ENCODE data around the gene ATG5. TPM values are rescaled to one million over a fixed set of nuclear protein-coding genes. Genes with fewer than 3 reads are reported as not detected.
"Not testable (repeated sequence)": the region's sequence is repeated elsewhere in the genome, so short reads cannot be mapped to it uniquely, and the experiment has no call there.

The ATG5 gene
- polyA plus RNA-seq, 10 donors = 22.2 to 32.1 (median 25.8) TPM

DNA sequence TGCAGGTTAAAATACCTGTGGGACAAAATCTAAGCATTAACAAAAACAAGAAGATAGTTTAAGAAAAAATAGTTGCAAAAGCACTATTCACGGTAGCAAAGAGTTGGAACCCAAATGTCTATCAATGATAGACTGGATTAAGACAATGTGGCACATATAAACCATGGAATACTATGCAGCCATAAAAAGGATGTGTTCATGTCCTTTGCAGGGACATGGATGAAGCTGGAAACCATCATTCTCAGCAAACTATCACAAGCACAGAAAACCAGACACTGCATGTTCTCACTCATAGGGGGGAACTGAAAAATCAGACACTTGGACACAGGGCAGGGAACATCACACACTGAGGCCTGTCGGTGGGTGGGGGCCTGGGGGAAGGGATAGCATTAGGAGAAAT, 65.8 kb downstream of the ATG5 start:
- DNase-seq = not testable (repeated sequence)

DNA sequence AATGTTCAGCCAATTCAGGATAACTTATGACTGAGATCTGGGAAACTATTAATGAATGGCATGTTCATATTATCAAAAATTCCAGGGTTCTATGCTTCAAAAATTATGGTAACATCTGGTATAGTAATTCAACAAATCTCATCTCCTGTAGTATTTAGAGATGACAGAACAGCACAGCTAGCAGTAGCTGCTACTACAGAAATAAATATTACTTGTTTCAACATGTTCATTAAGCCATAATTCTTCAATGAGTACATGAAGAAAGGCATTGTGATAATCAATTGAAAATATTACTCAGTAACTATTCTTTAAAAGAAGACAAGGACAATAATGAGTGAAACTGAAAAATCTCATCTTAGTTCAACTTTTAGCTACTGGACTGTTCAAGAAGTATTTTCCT, 66.8 kb downstream of the ATG5 start:
- DNase-seq = no peak

DNA sequence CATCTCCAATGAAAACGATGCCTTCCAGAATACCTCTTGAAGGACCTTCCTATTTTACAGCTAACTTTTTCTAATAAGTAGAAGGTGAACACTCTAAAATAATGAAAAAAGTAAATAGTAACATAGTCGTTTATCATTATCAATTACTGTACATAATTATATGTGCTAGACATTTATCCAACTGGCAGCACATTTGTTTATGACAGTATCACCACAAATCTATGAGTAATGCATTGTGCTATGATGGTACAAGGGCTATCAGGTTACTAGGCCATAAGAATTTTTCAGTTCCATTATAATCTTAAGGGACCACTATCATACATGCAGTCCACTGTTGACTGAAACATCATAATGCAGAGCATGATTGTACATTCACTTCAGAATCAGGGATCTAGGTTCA, 68.4 kb downstream of the ATG5 start:
- no peak for DNase-seq

DNA sequence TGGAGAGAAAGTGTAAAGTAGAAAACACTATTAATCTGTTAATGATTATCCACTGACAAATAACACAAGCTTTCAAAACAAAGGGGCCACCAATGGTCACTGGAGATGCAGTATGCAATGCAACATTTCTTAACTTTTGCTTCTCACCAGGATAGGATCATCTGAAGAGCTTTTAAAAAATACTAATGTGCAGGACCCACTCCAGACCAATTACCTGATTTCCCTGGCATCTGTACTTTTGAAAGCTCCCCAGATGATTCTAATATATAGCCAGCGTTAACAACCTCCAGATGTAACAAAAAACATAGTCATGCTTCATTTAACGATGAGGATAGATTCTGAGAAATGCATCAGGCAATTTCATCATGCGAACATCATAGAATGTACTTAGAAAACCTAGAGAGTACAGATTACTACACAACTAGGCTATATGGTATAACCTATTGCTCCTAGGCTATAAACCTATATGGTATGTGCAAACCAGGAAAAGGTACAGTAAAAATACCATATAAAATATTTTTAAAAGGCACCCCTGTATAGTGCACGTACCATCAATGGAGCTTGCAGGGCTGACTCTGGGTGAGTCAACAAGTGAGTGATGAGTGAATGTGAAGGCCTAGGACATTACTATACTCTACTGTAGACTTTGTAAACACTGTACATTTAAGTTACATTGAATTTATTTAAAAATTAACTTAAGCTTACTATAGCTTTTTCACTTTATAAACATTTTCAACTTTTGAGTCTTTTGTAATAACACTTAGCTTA, 69.2 kb downstream of the ATG5 start:
- DNase-seq = peak in 2 of 3 donors; percentile 31 to 46

DNA sequence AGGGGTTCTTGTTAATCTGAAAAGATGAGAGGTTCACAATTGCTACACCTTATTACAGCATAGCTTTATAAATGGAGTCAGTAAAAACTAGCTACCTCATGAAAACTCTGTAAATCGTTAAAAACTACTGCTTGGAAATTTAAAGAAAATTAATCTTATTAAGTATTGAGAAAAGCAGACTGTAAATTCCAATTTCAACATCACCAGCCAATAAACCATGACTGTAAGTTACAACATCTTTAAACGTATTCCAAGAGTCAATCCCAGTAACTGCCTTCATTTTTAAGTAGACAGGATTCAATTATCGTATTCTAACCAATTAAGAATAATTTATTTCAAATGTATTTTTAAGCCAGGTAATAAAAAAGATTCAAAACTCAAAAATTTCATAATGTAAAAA, 70.3 kb downstream of the ATG5 start:
- DNase-seq = no peak

DNA sequence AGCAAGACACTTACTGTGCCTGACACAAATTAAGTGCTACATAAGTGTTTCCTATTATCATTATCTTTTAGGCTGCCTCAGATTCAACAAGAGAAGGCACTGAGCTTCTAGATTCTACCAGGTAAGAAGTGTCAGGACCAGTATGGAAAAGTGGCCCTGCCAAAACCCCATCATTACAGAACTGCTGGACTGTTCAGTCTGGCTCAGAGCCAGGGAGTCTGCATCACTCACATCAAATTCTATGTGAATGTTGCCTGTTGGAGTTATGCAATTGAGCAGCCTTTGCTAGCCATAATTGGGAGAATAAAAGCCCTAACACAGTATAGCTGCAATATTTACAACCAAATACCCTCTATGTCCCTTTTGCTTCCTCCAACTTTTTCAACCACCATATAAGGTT, 70.9 kb downstream of the ATG5 start:
- DNase-seq = no peak

DNA sequence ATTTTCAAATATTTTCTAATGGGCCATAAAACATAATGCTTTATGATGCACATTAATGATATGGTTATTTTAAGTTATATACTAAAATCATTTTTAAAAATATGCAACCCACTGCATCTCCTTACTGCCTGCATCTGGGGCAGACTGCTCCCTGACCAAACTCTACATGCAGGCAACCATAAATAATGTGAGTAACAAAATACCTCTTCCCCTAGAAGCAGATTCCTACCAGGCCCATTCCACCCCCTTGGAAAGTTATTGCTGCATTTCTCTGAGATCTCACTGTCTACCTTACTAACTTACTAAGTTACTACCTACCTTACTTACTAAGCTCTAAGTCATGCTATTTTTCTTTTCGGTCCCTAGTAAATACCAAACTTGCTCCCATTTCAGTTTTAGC, 71.8 kb downstream of the ATG5 start:
- no peak for DNase-seq

DNA sequence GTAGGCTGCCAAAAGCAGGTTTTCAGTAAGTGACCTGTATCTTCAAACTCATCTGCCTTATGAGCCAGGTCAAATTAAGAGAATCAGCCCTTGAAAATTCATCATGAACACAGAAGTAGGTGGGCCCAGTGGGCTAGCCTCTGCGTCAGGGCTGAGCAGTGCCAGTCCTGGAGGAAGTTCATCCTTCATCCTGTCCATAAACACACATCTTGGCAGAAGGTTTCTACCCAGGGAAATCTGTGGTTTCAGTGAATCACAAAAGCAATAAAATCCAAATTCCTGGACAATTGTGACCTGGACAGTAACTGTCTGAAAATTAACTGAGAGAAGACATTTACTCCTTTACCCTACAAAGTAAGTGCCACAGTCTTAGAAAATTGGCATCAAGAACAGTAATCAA, 72.4 kb downstream of the ATG5 start:
- peak in 2 of 3 donors; percentile 20 to 77 for DNase-seq

DNA sequence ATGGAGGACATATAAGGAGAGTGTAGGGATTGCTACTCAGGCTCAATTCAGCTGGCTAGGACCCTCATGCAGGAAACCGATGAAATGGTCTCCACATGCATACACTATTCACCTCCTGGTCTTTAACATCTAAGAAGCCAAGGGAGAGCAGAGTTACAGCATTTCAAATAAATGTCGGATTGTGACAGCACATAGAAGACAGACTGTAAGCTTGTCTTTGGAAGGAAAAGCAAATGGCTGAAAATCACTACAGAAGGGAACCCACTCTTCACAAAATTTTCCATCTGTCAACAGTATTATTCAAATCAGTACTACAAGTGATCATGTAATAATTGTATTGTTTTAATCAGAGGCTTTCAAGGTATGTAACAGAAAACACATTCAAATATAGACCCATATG, 72.9 kb downstream of the ATG5 start:
- DNase-seq = no peak

DNA sequence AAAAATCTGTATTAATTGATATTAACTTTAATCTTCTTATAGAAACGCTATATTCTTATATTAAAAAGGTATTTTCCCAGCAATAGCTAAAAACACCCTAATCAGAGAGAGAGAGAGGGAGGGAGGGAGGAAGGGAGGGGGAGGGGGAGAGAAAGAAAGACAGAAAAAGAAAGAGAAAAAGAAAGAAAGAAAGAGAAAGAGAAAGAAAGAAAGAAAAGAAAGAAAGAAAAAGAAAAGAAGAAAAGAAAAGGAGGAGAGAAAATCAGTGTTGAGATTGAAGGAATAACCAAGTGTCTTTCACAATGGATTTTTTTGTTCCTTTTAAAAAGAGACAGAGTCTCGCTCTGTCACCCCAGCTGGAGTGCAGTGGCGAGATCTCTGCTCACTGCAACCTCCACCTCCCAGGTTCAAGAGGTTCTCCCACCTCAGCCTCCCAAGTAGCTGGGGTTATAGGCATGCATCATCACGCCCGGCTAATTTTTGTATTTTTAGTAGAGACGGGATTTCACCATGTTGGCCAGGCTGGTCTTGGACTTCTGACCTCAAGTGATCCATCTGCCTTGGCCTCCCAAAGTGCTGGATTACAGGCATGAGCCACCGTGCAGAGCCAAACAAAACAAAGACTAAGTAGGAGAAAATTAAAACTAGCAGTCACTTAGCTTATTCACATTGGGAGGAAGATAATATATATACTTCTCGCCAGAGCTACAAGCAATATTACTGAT, 73.9 kb downstream of the ATG5 start:
- not testable (repeated sequence) for DNase-seq

DNA sequence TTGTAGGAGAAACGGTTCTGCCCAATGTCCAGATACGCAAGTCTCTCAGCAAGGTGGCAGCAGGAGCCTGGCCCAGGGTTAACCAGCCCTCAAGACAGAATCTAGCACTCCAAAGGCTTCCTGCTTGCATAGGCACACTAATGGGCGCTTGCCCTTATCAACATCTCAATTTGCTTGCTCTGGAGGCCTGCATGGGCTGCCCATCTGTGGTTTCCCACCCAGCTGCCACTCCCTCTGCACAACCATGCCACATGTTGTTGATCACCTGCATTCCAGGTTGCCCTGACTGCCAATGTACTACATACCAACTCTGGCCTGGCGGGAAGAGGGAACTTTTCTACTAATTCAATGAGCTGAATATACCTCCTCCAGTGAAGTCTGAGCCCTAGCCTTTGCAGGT, 74.6 kb downstream of the ATG5 start:
- no peak for DNase-seq

DNA sequence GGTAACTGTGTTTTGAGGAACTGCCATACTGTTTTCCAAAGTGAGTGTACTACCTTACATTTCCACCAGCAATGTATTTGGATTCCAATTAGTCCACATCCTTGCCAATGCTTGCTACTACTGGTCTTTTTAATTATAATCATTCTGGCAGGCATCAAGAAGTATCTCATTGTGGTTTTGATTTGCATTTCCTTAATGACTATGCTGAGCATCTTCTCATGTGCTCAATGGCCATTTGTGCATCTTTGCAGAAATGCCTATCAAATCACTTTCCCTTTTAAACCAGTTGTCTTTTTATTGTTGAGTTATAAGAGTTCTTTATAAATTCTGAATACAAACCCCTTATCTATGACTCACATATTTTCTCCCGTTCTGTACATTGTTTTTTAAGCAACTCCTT, 75.9 kb downstream of the ATG5 start:
- no peak for DNase-seq

DNA sequence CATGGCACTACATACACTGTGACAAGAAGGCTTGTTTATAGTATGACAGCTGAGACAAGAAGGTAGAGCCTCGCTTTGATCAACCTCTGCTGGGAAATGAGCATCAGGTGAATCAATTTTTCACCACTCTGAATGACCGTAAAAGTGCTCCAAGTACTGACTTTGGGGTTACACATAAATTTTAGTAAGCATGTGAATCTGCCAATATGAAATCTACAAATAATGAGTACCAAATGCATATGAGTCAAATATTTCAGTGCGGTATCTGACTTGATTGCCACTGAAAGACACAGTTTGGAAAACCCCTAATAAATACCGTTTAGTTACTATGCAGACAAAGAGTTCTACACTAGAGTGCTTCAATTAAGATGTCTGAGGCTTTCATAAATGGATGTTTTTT, 77.8 kb downstream of the ATG5 start:
- no peak for DNase-seq

DNA sequence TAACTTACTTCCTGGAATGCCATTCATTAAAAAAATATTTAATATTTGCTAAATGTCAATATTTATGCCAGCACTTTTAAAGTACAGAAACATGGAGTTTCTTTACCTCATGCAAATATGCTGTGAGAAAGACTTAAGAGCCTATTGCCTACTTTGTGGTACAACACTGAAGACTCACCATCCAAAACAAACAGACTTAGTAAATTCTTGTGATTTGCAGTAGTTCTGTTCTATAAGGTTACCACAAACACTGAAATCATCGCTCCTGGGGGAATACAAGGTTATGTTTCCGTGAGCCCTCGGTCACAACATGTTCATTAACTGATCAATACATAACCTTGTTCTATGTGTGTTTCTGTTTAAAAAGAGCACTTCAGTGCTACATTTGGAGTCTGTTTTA, 78.3 kb downstream of the ATG5 start:
- DNase-seq = no peak

DNA sequence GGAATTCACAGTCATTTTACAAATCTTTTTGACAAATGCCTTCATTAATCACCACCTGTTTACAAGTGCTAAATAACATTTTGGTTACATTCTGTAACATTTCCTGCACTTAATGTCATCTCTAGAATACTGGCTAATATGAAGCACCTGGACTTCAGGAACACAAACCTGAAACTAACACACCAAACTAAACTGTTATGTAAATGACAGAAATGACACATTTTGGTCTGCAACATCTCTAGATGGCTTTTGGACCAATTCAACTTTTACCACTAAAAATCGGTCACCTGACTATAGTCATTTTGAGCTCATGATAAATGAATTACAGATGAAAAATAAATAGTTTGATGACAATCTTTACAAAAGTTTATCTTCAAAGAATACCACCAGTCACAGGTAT, 80.6 kb downstream of the ATG5 start:
- no peak for DNase-seq

DNA sequence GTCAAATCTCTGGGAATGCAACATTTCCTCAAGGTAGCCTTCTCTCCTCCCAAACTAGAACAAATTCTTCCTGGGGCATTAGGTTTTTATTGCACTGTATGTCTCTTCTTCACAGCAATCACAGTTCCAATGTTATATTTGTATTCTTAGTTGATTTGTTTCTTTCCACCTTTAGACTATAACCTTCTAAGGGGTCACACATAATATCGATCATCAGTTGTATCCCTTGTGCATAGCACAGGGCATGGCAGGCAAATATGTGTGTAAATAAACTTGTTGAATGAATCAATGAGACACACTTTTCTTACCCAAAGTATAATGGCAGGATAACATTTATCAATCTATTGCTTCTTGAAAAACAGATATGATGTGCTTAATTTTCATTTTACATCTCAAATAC, 81.0 kb downstream of the ATG5 start:
- no peak for DNase-seq

DNA sequence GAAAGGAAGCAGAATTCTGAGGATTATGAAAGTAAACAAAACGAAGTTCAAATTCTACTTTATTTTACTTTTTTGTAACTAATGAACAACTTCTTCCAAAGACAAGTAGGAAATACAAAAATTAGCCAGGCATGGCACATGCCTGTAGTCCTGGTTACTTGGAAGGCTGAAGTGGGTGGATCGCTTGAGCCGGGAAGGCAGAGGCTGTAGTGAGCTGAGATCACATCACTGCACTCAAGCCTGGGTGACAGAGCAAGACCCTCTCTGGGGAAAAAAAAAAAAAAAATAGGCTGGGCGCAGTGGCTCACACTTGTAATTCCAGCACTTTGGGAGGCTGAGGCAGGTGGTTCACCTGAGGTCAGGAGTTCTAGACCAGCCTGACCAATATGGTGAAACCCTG, 82.3 kb downstream of the ATG5 start:
- no peak for DNase-seq

DNA sequence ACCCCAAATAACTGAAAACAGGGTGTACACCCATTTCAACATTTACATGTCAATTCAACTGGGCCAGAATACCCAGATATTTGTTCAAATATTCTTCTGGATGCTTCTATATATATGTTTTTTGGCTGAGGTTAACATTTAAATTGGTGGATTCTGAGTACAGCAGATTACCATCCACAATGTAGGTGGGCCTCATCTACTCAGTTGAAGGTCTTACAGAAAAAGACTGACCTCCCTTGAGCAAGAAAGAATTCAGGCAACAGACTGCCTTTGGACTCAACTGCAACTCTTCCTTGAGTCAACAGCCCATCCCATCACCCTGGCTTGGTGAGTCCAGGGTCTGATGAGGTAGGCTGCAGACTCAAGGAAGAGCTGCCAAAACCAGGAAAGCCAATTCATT, 84.1 kb downstream of the ATG5 start:
- DNase-seq = no peak

DNA sequence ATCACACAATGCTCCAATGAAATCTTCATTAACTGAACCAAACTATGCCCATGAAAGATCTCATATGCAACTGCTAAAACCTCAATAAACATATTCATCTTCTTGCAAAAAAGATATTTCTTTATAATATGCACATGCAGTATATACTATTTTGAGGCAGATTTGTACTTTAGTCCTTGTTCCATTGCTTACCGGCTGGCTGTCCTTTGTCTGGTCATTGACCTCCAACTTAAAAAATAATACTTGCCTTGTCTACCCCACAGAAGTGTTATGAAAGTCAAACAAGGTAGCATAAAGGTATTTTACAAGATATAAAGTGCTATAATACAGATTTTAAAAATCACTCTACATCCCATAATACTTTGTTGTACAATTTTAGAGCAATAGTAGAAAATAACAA, 88.3 kb downstream of the ATG5 start:
- DNase-seq = no peak

DNA sequence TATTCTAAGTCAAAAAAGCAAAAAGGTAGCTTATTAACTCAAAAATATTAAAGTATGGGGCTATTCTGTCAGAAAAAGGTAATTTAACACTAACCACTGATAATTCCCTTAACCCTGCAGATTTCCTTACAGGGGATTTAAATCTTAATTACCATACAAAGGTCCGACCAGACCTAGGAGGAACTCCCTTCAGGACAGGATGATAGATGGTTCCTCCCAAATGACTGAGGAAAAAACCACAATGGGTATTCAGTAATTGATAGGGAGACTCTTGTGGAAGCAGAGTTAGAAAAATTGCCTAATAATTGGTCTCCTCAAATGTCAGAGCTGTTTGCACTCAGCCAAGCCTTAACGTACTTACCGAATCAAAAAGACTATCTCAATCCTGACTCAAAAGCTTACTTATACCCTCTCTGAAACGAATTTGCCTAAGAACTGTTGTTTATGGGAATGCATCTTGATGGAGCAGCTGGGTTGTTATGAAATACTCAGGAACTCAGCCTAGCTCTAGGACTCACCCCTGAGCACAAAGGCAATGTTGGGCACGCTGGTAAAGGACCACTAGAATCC, 95.6 kb downstream of the ATG5 start:
- not testable (repeated sequence) for DNase-seq

DNA sequence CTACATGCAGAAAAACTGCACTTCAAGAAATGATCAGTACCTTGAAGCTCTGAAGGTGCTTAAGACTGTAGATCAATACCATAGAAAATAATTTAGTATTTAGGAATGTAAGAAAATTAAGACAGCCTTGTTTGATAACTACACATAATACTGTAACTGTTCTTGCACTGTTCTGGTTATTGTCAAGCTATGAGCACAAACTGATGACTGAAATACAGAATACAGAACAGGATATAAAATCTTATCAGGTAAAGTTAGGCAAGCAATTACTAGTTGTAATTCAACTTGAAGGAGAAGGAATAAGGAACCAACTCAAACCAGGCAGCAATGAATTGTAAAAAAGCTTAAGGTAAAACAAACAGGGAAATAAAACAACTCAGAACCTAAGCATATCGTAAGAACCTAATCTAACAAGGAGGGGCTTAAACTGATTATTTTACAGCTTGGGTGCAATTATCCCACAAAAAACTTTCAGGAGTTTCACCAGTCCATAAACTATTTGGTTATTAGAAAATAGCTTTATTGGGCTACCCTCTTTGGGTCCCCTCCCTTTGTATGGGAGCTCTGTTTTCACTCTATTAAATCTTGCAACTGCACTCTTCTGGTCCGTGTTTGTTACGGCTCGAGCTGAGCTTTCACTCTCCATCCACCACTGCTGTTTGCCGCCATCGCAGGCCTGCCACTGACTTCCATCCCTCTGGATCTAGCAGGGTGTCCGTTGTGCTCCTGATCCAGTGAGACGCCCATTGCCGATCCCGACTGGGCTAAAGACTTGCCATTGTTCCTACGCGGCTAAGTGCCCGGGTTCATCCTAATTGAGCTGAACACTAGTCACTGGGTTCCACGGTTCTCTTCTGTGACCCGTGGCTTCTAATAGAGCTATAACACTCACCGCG, 97.7 kb downstream of the ATG5 start:
- DNase-seq = no peak

DNA sequence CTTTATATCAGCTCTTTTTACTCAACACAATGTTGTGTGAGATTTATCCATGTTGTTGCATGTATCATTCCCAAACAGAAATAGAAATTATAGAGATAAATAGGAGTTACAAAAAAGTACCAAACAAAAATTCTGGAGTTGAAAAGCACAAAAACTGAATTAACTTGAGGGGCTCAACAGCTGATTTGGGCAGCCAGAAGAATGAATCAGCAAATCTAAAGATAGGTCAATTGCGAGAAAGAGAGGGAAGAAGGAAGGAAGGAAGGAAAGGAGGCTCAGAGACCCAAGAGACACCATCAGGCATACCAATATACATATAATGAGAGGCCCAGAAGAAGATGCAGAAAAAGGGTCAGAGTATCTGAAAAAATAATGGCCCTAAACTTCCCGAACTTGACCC, 98.9 kb downstream of the ATG5 start:
- DNase-seq = no peak

Measured in muscle of back (tissue), 11 donors.